Mesenchymal stem cell (in vitro differentiated cells and primary cell): ENCODE measurements around the gene FRMD4A.

Experiments used
- DNase-seq: peaks from one replicate; pipeline ENCODE4 v3.0.0-alpha.2; 2013
- H2AFZ ChIP-seq: one replicate; pipeline ENCODE4 v1.6.1; 2013; ENCODE audit warnings: low read depth, mild to moderate bottlenecking, control low read depth, inconsistent platforms, low read length, moderate library complexity
- H2AK5ac ChIP-seq: 2 replicates; pipeline ENCODE4 v1.6.1; 2013; ENCODE audit warnings: low read length, moderate library complexity, mild to moderate bottlenecking, inconsistent platforms; ENCODE audit not compliant: severe bottlenecking
- H2BK120ac ChIP-seq: one replicate; pipeline ENCODE4 v1.6.1; 2013; ENCODE audit warnings: low read depth, mild to moderate bottlenecking, inconsistent platforms, low read length, moderate library complexity
- H2BK12ac ChIP-seq, 2 experiments: one replicate each; pipeline ENCODE4 v1.6.1; 2013; ENCODE audit warnings: inconsistent platforms in 2 of 2, low read length in 2 of 2, mild to moderate bottlenecking in 2 of 2, moderate library complexity in 2 of 2, control low read depth in 1 of 2
- H2BK15ac ChIP-seq: one replicate; pipeline ENCODE4 v1.6.1; 2013; ENCODE audit warnings: mild to moderate bottlenecking, low read depth, inconsistent platforms; ENCODE audit not compliant: poor library complexity, severe bottlenecking
- H2BK5ac ChIP-seq: 2 replicates; pipeline ENCODE4 v1.6.1; 2013; ENCODE audit warnings: low read depth, mild to moderate bottlenecking, low read length, control low read depth, inconsistent platforms; ENCODE audit not compliant: poor library complexity, severe bottlenecking
- H3K14ac ChIP-seq, 2 experiments: one replicate each; pipeline ENCODE4 v1.6.1; 2013; ENCODE audit warnings: inconsistent platforms in 2 of 2, low read length in 2 of 2, control low read depth in 1 of 2, mild to moderate bottlenecking in 1 of 2, moderate library complexity in 1 of 2
- H3K18ac ChIP-seq, 2 experiments: one replicate each; pipeline ENCODE4 v1.6.1; 2013; ENCODE audit warnings: inconsistent platforms in 2 of 2, low read length in 2 of 2, control low read depth in 1 of 2, low read depth in 1 of 2, mild to moderate bottlenecking in 1 of 2
- H3K23ac ChIP-seq, 2 experiments: one replicate each; pipeline ENCODE4 v1.6.1; 2013; ENCODE audit warnings: inconsistent platforms in 2 of 2, low read length in 2 of 2, mild to moderate bottlenecking in 2 of 2, moderate library complexity in 2 of 2, control low read depth in 1 of 2
- H3K27ac ChIP-seq: 2 replicates; pipeline ENCODE4 v1.5.1; 2013; ENCODE audit warnings: mild to moderate bottlenecking, moderate library complexity, low read length, control low read depth, inconsistent platforms; ENCODE audit not compliant: poor library complexity, severe bottlenecking
- H3K27me3 ChIP-seq, 2 experiments: 2 replicates each; pipeline versions ENCODE4 v1.6.1 to v1.7.0; 2013; ENCODE audit warnings: low read length in 2 of 2, mild to moderate bottlenecking in 2 of 2, moderate library complexity in 2 of 2, control low read depth in 1 of 2, inconsistent platforms in 1 of 2; ENCODE audit not compliant: control insufficient read depth in 1 of 2, insufficient read depth in 1 of 2
- H3K36me3 ChIP-seq, 2 experiments: 2 replicates each; pipeline versions ENCODE4 v1.6.1 to v1.7.0; 2013; ENCODE audit warnings: low read length in 2 of 2, control low read depth in 1 of 2, inconsistent platforms in 1 of 2, low read depth in 1 of 2, mild to moderate bottlenecking in 1 of 2; ENCODE audit not compliant: insufficient read depth in 2 of 2, control insufficient read depth in 1 of 2
- H3K4ac ChIP-seq, 2 experiments: one replicate each; pipeline ENCODE4 v1.6.1; 2013; ENCODE audit warnings: inconsistent platforms in 2 of 2, low read length in 2 of 2, mild to moderate bottlenecking in 2 of 2, moderate library complexity in 2 of 2, control low read depth in 1 of 2, low read depth in 1 of 2
- H3K4me1 ChIP-seq: 2 replicates; pipeline ENCODE4 v1.6.1; 2013; ENCODE audit warnings: low read depth, low read length, control low read depth; ENCODE audit not compliant: control insufficient read depth, insufficient read depth
- H3K4me2 ChIP-seq: 2 replicates; pipeline ENCODE4 v1.6.1; 2013; ENCODE audit warnings: low read length, mild to moderate bottlenecking, inconsistent platforms; ENCODE audit not compliant: poor library complexity, severe bottlenecking
- H3K4me3 ChIP-seq, 2 experiments: 2 replicates each; pipeline versions ENCODE4 v1.5.1 to v1.7.0; 2013; ENCODE audit warnings: low read length in 2 of 2, mild to moderate bottlenecking in 2 of 2, control low read depth in 1 of 2, low read depth in 1 of 2; ENCODE audit not compliant: insufficient read depth in 1 of 2
- H3K79me1 ChIP-seq: replicated peaks from 2 replicates; pipeline ENCODE4 v1.6.1; 2013; ENCODE audit warnings: mild to moderate bottlenecking, control low read depth, low read length, inconsistent platforms; ENCODE audit not compliant: poor library complexity, severe bottlenecking
- H3K9ac ChIP-seq: 2 replicates; pipeline ENCODE4 v1.7.0; 2013; ENCODE audit warnings: mild to moderate bottlenecking, low read length, moderate library complexity
- H3K9me3 ChIP-seq: 2 replicates; pipeline ENCODE4 v1.7.0; 2013; ENCODE audit warnings: mild to moderate bottlenecking, low read length; ENCODE audit not compliant: control insufficient read depth
- H4K8ac ChIP-seq: one replicate; pipeline ENCODE4 v1.6.1; 2013; ENCODE audit warnings: inconsistent platforms, mild to moderate bottlenecking, low read length, moderate library complexity
- H4K91ac ChIP-seq: one replicate; pipeline ENCODE4 v1.6.1; 2013; ENCODE audit warnings: mild to moderate bottlenecking, low read length, inconsistent platforms
- WGBS: methylation state at CpG from one replicate; pipeline ENCODE4 v1.1.7; 2013; ENCODE audit warnings: mixed read lengths; 5-methylcytosine and 5-hydroxymethylcytosine counted together

The FRMD4A gene

GRCh38 chr10:13636776-13637175, 693.9 kb downstream of the FRMD4A start:
- Histone ChIP-seq H3K79me1 (peaks cover 2% of the 10 kb centered on the region), H2BK120ac (no peak overlapping the region)
- WGBS: 90% methylated on average over 4 of the region's 4 CpGs

DNA sequence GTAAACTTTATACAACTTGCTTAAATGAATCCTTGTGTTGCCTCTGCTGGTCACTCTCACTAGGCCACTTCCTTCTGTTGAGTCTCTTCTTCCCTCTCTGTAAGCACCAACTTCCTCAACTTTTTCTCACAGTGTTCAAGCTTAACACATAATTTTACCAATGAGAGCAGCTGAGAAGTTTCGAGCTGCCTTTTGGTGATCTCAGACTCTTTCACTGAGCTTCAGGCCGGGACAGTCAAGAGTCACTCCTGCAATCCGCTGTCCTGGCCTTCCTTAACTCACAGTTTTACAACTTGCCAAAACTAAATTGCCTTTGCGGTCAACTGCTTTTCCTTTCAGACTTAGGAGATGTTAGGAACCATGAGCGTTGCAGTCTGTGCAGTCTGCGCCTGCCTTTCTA, 696.5 kb downstream of the FRMD4A start:
- H3K27ac ChIP-seq: no peak overlapping the region
- H3K36me3 ChIP-seq: peaks cover 7 to 28% of the 10 kb centered on the region in 2 experiments
- no peak overlapping the region for H3K23ac ChIP-seq
- no peak overlapping the region for H2AFZ ChIP-seq
- no peak overlapping the region for H2BK15ac ChIP-seq
- peak overlapping the region; percentile 82 for H3K9ac ChIP-seq
- no peak overlapping the region for H2BK12ac ChIP-seq
- no peak overlapping the region for H2BK120ac ChIP-seq
- no peak overlapping the region for H3K4me2 ChIP-seq
- H3K27me3 ChIP-seq: no peaks in the 10 kb centered on the region
- no peak overlapping the region for H3K4ac ChIP-seq
- no peak overlapping the region for H3K18ac ChIP-seq
- 81% methylated on average over 6 of the region's 6 CpGs for WGBS
- H4K8ac ChIP-seq: no peak overlapping the region
- no peaks in the 10 kb centered on the region for H3K4me1 ChIP-seq
- H4K91ac ChIP-seq: no peak overlapping the region
- H3K9me3 ChIP-seq: no peaks in the 10 kb centered on the region
- H3K14ac ChIP-seq: no peak overlapping the region
- H2BK5ac ChIP-seq: no peak overlapping the region
- H3K79me1 ChIP-seq: peaks cover 3% of the 10 kb centered on the region
- H2AK5ac ChIP-seq: no peak overlapping the region
- H3K4me3 ChIP-seq: no peak overlapping the region
- peak; percentile 25 for DNase-seq

More at GRCh38 chr10:13636776-13637175, 693.9 kb downstream of the FRMD4A start:
- H3K9me3 ChIP-seq: peaks cover 3% of the 10 kb centered on the region
- no peak overlapping the region for H2BK15ac ChIP-seq
- H2BK12ac ChIP-seq: no peak overlapping the region
- DNase-seq: no peak
- no peaks in the 10 kb centered on the region for H3K4me1 ChIP-seq
- no peak overlapping the region for H3K4me3 ChIP-seq
- H4K91ac ChIP-seq: no peak overlapping the region
- H3K4ac ChIP-seq: no peak overlapping the region
- no peak overlapping the region for H2AFZ ChIP-seq
- no peak overlapping the region for H3K14ac ChIP-seq
- no peak overlapping the region for H2BK5ac ChIP-seq
- H3K18ac ChIP-seq: no peak overlapping the region
- no peak overlapping the region for H3K27ac ChIP-seq
- H4K8ac ChIP-seq: no peak overlapping the region
- H2AK5ac ChIP-seq: no peak overlapping the region
- H3K36me3 ChIP-seq: peaks cover 2 to 23% of the 10 kb centered on the region in 2 experiments
- H3K27me3 ChIP-seq: no peaks in the 10 kb centered on the region
- H3K4me2 ChIP-seq: no peak overlapping the region
- H3K23ac ChIP-seq: no peak overlapping the region
- H3K9ac ChIP-seq: no peak overlapping the region

- peak; percentile 82 for DNase-seq
- no peak overlapping the region for H2BK120ac ChIP-seq
- no peak overlapping the region for H3K23ac ChIP-seq
- H3K4ac ChIP-seq: no peak overlapping the region
- H4K91ac ChIP-seq: no peak overlapping the region
- H2AFZ ChIP-seq: no peak overlapping the region
- no peak overlapping the region for H2BK5ac ChIP-seq
- no peak overlapping the region for H3K14ac ChIP-seq
- no peak overlapping the region for H3K4me3 ChIP-seq
- peak overlapping the region; percentile 82 for H3K9ac ChIP-seq
- no peak overlapping the region for H2BK15ac ChIP-seq
- no peak overlapping the region for H2AK5ac ChIP-seq
- H3K9me3 ChIP-seq: no peaks in the 10 kb centered on the region
- H3K27me3 ChIP-seq: no peaks in the 10 kb centered on the region
- H3K36me3 ChIP-seq: peaks cover 7 to 23% of the 10 kb centered on the region in 2 experiments
- no peak overlapping the region for H4K8ac ChIP-seq
- 72% methylated on average over 4 of the region's 7 CpGs for WGBS
- H3K79me1 ChIP-seq: peaks cover 3% of the 10 kb centered on the region
- H3K4me1 ChIP-seq: no peaks in the 10 kb centered on the region
- H3K4me2 ChIP-seq: no peak overlapping the region
- H3K27ac ChIP-seq: no peak overlapping the region
- no peak overlapping the region for H2BK12ac ChIP-seq
- no peak overlapping the region for H3K18ac ChIP-seq
Observed at GRCh38 chr10:13633689-13634088, 697.0 kb downstream of the FRMD4A start.

GRCh38 chr10:13632884-13633440, 697.8 kb downstream of the FRMD4A start:
- no peak overlapping the region for H4K8ac ChIP-seq
- H3K36me3 ChIP-seq: peaks cover 7 to 23% of the 10 kb centered on the region in 2 experiments
- no peak overlapping the region for H2AK5ac ChIP-seq
- H2BK120ac ChIP-seq: no peak overlapping the region
- H3K4me3 ChIP-seq: no peak overlapping the region
- no peak overlapping the region for H2BK5ac ChIP-seq
- H3K23ac ChIP-seq: no peak overlapping the region
- no peak overlapping the region for H3K4me2 ChIP-seq
- H3K18ac ChIP-seq: no peak overlapping the region
- no peak for DNase-seq
- H2BK12ac ChIP-seq: no peak overlapping the region
- peak overlapping the region; percentile 44 for H3K9ac ChIP-seq
- no peak overlapping the region for H3K27ac ChIP-seq
- no peak overlapping the region for H2AFZ ChIP-seq
- H3K4ac ChIP-seq: no peak overlapping the region
- H3K79me1 ChIP-seq: peaks cover 3% of the 10 kb centered on the region
- WGBS: 97% methylated on average over 5 of the region's 5 CpGs
- H3K4me1 ChIP-seq: no peaks in the 10 kb centered on the region
- H2BK15ac ChIP-seq: no peak overlapping the region
- no peaks in the 10 kb centered on the region for H3K9me3 ChIP-seq
- H3K27me3 ChIP-seq: no peaks in the 10 kb centered on the region
- H3K14ac ChIP-seq: no peak overlapping the region
- H4K91ac ChIP-seq: no peak overlapping the region
